CD4-positive, alpha-beta memory T cell (primary cell): ENCODE results near the gene FEM1C. TPM values are rescaled to one million over a fixed set of nuclear protein-coding genes. Genes with fewer than 3 reads are reported as not detected.
"Not testable (repeated sequence)": the region's sequence is repeated elsewhere in the genome, so short reads cannot be mapped to it uniquely, and the experiment has no call there.

ENCODE experiments used
- CTCF ChIA-PET: fragments of 350-600 bp; sonication (Branson Sonifier 250); formaldehyde crosslinking; loops from one replicate; lab custom pipeline; 2021; ENCODE audit warnings: inconsistent platforms; ENCODE audit not compliant: partially characterized antibody; lab: Charles Lee
- POLR2A ChIA-PET: fragments of 350-600 bp; sonication (Branson Sonifier 250); formaldehyde crosslinking; loops from one replicate; lab custom pipeline; 2021; ENCODE audit not compliant: partially characterized antibody; lab: Charles Lee
- DNase-seq, 5 donors: peaks; one replicate each; pipeline versions ENCODE4 v3.0.0 to v3.0.0-alpha.2; 2020 to 2022; ENCODE audit warnings: mixed read lengths in 1 of 5
- H3K27ac ChIP-seq: one replicate; pipeline ENCODE4 v1.7.0; 2013; ENCODE audit warnings: low read depth, low read length
- H3K27me3 ChIP-seq: 2 replicates; pipeline ENCODE4 v1.7.0; 2013; ENCODE audit warnings: mild to moderate bottlenecking, low read length, moderate library complexity; ENCODE audit not compliant: insufficient read depth
- H3K36me3 ChIP-seq: 2 replicates; pipeline ENCODE4 v1.7.0; 2013; ENCODE audit warnings: mild to moderate bottlenecking, low read length, moderate library complexity; ENCODE audit not compliant: insufficient read depth
- H3K4me1 ChIP-seq: 2 replicates; pipeline ENCODE4 v1.7.0; 2013; ENCODE audit warnings: mild to moderate bottlenecking, low read length, moderate library complexity; ENCODE audit not compliant: insufficient read depth
- H3K4me3 ChIP-seq, 2 donors: one replicate each; pipeline ENCODE4 v1.7.0; 2013; ENCODE audit warnings: low read length in 2 of 2, mild to moderate bottlenecking in 1 of 2
- H3K9me3 ChIP-seq, 2 donors: one replicate each; pipeline ENCODE4 v1.7.0; 2013; ENCODE audit warnings: low read length in 2 of 2, control low read depth in 1 of 2; ENCODE audit not compliant: control insufficient read depth in 1 of 2
- H3K27ac Mint-ChIP-seq, 7 donors: one replicate each; pipeline ENCODE4 v1.8.0; 2020 to 2021; ENCODE audit warnings: mixed read lengths in 7 of 7, mild to moderate bottlenecking in 6 of 7, inconsistent platforms in 3 of 7, moderate library complexity in 3 of 7
- H3K27me3 Mint-ChIP-seq, 2 donors: one replicate each; pipeline ENCODE4 v1.8.0; 2020 to 2021; ENCODE audit warnings: mixed read lengths in 2 of 2
- H3K36me3 Mint-ChIP-seq, 2 donors: one replicate each; pipeline ENCODE4 v1.8.0; 2020 to 2021; ENCODE audit warnings: mixed read lengths in 2 of 2, inconsistent platforms in 1 of 2, mild to moderate bottlenecking in 1 of 2
- H3K4me1 Mint-ChIP-seq, 4 donors: one replicate each; pipeline ENCODE4 v1.8.0; 2020 to 2021; ENCODE audit warnings: mixed read lengths in 4 of 4, mild to moderate bottlenecking in 1 of 4
- H3K4me3 Mint-ChIP-seq, 8 donors: one replicate each; pipeline ENCODE4 v1.8.0; 2020 to 2021; ENCODE audit warnings: mixed read lengths in 8 of 8, mild to moderate bottlenecking in 7 of 8, moderate library complexity in 6 of 8, inconsistent platforms in 3 of 8
- H3K9me3 Mint-ChIP-seq, 8 donors: one replicate each; pipeline ENCODE4 v1.8.0; 2020 to 2021; ENCODE audit warnings: mixed read lengths in 8 of 8, mild to moderate bottlenecking in 5 of 8, inconsistent platforms in 3 of 8, moderate library complexity in 1 of 8
- intact Hi-C: fragments of 100-400 bp; cut with micrococcal nuclease; formaldehyde crosslinking; loops from one replicate; pipeline ENCODE4 v1.15.1; 2023
- polyA plus RNA-seq, 2 donors: library from polyadenylated mRNA; unstranded; fragments of 300-500 nt; fragmentation: Illumina TruSeq; gene quantifications; one replicate each; pipeline ENCODE4 v1.2.3, GENCODE V29; 2021
- total RNA-seq, 2 experiments: library from RNA; stranded (reverse); gene quantifications; one replicate each; pipeline ENCODE4 v1.2.3, GENCODE V29; 2021

Gene FEM1C
- total and polyA plus RNA-seq, 4 experiments from 2014 or later, result 2.3 to 19.7 (median 10.6) TPM

GRCh38 chr5:115480900-115481299 lies 63.7 kb downstream of the FEM1C start:
- intact Hi-C loops, result no loop called here
- no peaks in the 10 kb centered on the region for H3K4me1 ChIP-seq
- Mint-ChIP-seq H3K36me3 (no peaks in the 10 kb centered on the region), H3K4me3 (no peak overlapping the region), H3K27ac (no peak overlapping the region), H3K9me3 (no peaks in the 10 kb centered on the region), H3K4me1 (no peaks in the 10 kb centered on the region), H3K27me3 (peaks cover 19 to 24% of the 10 kb centered on the region in 2 donors)
- H3K4me3 ChIP-seq, result no peak overlapping the region
- CTCF ChIA-PET, result no interaction called here
- no peaks in the 10 kb centered on the region for H3K27me3 ChIP-seq
- DNase-seq, result no peak
- POLR2A ChIA-PET, result no interaction called here
- no peaks in the 10 kb centered on the region for H3K9me3 ChIP-seq
- H3K36me3 ChIP-seq, result no peaks in the 10 kb centered on the region
- no peak overlapping the region for H3K27ac ChIP-seq

GRCh38 chr5:115480271-115480670 lies 64.3 kb downstream of the FEM1C start:
- H3K27ac Mint-ChIP-seq, result no peak overlapping the region
- intact Hi-C loops, result no loop called here

GRCh38 chr5:115479166-115479873 lies 65.3 kb downstream of the FEM1C start:
- H3K9me3 Mint-ChIP-seq, POLR2A ChIA-PET, H3K9me3 ChIP-seq, H3K27ac Mint-ChIP-seq, DNase-seq, CTCF ChIA-PET, H3K36me3 Mint-ChIP-seq, H3K4me3 Mint-ChIP-seq, H3K27me3 ChIP-seq, H3K4me1 Mint-ChIP-seq, H3K36me3 ChIP-seq, intact Hi-C loops, H3K4me3 ChIP-seq, H3K4me1 ChIP-seq, H3K27ac ChIP-seq: not testable (repeated sequence)
- peaks cover 19 to 26% of the 10 kb centered on the region in 2 donors for H3K27me3 Mint-ChIP-seq

More at GRCh38 chr5:115480271-115480670, 64.3 kb downstream of the FEM1C start:
- H3K4me3 Mint-ChIP-seq, result no peak overlapping the region
- CTCF ChIA-PET, result no interaction called here
- H3K36me3 Mint-ChIP-seq, result no peaks in the 10 kb centered on the region
- H3K9me3 Mint-ChIP-seq, result no peaks in the 10 kb centered on the region
- no peak overlapping the region for H3K4me3 ChIP-seq
- peaks cover 19 to 27% of the 10 kb centered on the region in 2 donors for H3K27me3 Mint-ChIP-seq
- no peaks in the 10 kb centered on the region for H3K27me3 ChIP-seq
- POLR2A ChIA-PET, result no interaction called here
- H3K9me3 ChIP-seq, result no peaks in the 10 kb centered on the region
- DNase-seq, result no peak
- H3K4me1 ChIP-seq, result no peaks in the 10 kb centered on the region
- H3K4me1 Mint-ChIP-seq, result no peaks in the 10 kb centered on the region
- no peak overlapping the region for H3K27ac ChIP-seq
- no peaks in the 10 kb centered on the region for H3K36me3 ChIP-seq

- Mint-ChIP-seq H3K9me3 (no peaks in the 10 kb centered on the region), H3K36me3 (no peaks in the 10 kb centered on the region), H3K4me3 (no peak overlapping the region), H3K4me1 (no peaks in the 10 kb centered on the region), H3K27me3 (peaks cover 19 to 27% of the 10 kb centered on the region in 2 donors), H3K27ac (no peak overlapping the region)
- ChIA-PET CTCF (no interaction called here), POLR2A (no interaction called here)
- intact Hi-C loops, result no loop called here
- no peak overlapping the region for H3K4me3 ChIP-seq
- no peak overlapping the region for H3K27ac ChIP-seq
- H3K36me3 ChIP-seq, result no peaks in the 10 kb centered on the region
- no peaks in the 10 kb centered on the region for H3K27me3 ChIP-seq
- no peaks in the 10 kb centered on the region for H3K4me1 ChIP-seq
- no peak for DNase-seq
- H3K9me3 ChIP-seq, result no peaks in the 10 kb centered on the region
Observed at GRCh38 chr5:115478281-115478680, 66.3 kb downstream of the FEM1C start.

GRCh38 chr5:115477581-115477980 lies 67.0 kb downstream of the FEM1C start:
- Histone ChIP-seq H3K9me3 (no peaks in the 10 kb centered on the region), H3K4me3 (no peak overlapping the region), H3K4me1 (no peaks in the 10 kb centered on the region), H3K36me3 (no peaks in the 10 kb centered on the region), H3K27ac (no peak overlapping the region), H3K27me3 (no peaks in the 10 kb centered on the region)
- H3K4me3 Mint-ChIP-seq, result no peak overlapping the region
- no peaks in the 10 kb centered on the region for H3K36me3 Mint-ChIP-seq
- H3K9me3 Mint-ChIP-seq, result no peaks in the 10 kb centered on the region
- peaks cover 19 to 27% of the 10 kb centered on the region in 2 donors for H3K27me3 Mint-ChIP-seq
- ChIA-PET POLR2A (no interaction called here), CTCF (no interaction called here)
- H3K27ac Mint-ChIP-seq, result no peak overlapping the region
- DNase-seq, result no peak
- intact Hi-C loops, result no loop called here
- H3K4me1 Mint-ChIP-seq, result no peaks in the 10 kb centered on the region

GRCh38 chr5:115475788-115476187 lies 68.8 kb downstream of the FEM1C start:
- H3K4me1 ChIP-seq, result no peaks in the 10 kb centered on the region
- Mint-ChIP-seq H3K27me3 (peaks cover 19 to 25% of the 10 kb centered on the region in 2 donors), H3K36me3 (no peaks in the 10 kb centered on the region), H3K4me3 (no peak overlapping the region), H3K27ac (no peak overlapping the region), H3K4me1 (no peaks in the 10 kb centered on the region), H3K9me3 (no peaks in the 10 kb centered on the region)
- H3K9me3 ChIP-seq, result no peaks in the 10 kb centered on the region
- ChIA-PET POLR2A (no interaction called here), CTCF (no interaction called here)
- no peaks in the 10 kb centered on the region for H3K27me3 ChIP-seq
- intact Hi-C loops, result no loop called here
- DNase-seq, result no peak
- no peak overlapping the region for H3K27ac ChIP-seq
- H3K36me3 ChIP-seq, result no peaks in the 10 kb centered on the region
- no peak overlapping the region for H3K4me3 ChIP-seq

GRCh38 chr5:115472271-115473025 lies 72.1 kb downstream of the FEM1C start:
- DNase-seq, result no peak
- POLR2A ChIA-PET, result no interaction called here

More at GRCh38 chr5:115472271-115473025, 72.1 kb downstream of the FEM1C start:
- Mint-ChIP-seq H3K27me3 (peaks cover 10 to 15% of the 10 kb centered on the region in 2 donors), H3K27ac (no peak overlapping the region), H3K4me3 (no peak overlapping the region), H3K9me3 (no peaks in the 10 kb centered on the region), H3K36me3 (no peaks in the 10 kb centered on the region), H3K4me1 (peaks cover 0 to 1% (median 0%) of the 10 kb centered on the region in 4 donors)
- H3K9me3 ChIP-seq, result no peaks in the 10 kb centered on the region
- intact Hi-C loops, result no loop called here
- H3K27me3 ChIP-seq, result no peaks in the 10 kb centered on the region
- H3K36me3 ChIP-seq, result no peaks in the 10 kb centered on the region
- H3K4me3 ChIP-seq, result no peak overlapping the region
- no peak overlapping the region for H3K27ac ChIP-seq
- H3K4me1 ChIP-seq, result no peaks in the 10 kb centered on the region
- CTCF ChIA-PET, result no interaction called here
